OCI-LY7 (cell line): ENCODE data around the gene TTF2.

Experiments
- EZH2phosphoT487 ChIP-seq: fragments of 200-600 bp; sonication (generic); IDR thresholded peaks from 2 replicates; pipeline ENCODE4 v1.6.1; 2018; ENCODE audit warnings: low read depth, borderline replicate concordance, mild to moderate bottlenecking, mixed run types, antibody characterized with exemption, low read length, moderate library complexity, mixed read lengths
- TF ChIP-seq, protein P1 (sequence below): fragments of 200-600 bp; sonication (generic); conservative IDR thresholded peaks from 2 replicates; pipeline ENCODE4 v1.5.1; 2014; ENCODE audit warnings: mild to moderate bottlenecking, antibody characterized with exemption, low read length, moderate library complexity, mixed read lengths

DNA sequence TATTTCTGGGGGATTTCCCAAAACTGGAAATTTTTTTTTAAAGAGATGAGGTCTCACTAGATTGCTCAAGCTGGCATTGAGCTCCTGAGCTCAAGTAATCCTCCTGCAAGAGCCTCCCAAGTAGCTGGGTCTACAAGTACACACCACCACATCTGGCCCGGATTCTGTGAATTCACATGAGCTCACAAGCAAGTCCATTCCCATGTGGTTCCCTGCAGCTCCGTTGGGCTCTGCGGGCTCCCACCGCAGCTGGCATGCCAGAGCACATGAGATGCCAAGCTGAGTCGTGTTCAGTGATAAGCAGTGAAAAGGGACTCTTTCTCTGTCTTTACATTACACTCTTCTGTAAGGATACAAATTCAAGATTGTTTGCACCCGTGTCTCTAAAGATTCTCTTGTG is 21.9 kb upstream of the TTF2 start:
- TF ChIP-seq, protein P1, sequence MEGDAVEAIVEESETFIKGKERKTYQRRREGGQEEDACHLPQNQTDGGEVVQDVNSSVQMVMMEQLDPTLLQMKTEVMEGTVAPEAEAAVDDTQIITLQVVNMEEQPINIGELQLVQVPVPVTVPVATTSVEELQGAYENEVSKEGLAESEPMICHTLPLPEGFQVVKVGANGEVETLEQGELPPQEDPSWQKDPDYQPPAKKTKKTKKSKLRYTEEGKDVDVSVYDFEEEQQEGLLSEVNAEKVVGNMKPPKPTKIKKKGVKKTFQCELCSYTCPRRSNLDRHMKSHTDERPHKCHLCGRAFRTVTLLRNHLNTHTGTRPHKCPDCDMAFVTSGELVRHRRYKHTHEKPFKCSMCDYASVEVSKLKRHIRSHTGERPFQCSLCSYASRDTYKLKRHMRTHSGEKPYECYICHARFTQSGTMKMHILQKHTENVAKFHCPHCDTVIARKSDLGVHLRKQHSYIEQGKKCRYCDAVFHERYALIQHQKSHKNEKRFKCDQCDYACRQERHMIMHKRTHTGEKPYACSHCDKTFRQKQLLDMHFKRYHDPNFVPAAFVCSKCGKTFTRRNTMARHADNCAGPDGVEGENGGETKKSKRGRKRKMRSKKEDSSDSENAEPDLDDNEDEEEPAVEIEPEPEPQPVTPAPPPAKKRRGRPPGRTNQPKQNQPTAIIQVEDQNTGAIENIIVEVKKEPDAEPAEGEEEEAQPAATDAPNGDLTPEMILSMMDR, result no peak
- TF ChIP-seq EZH2phosphoT487, result no peak
